SU-DHL-6 (cell line): ENCODE measurements around the gene TRIM66.

Source experiments
- H2AFZ ChIP-seq: fragments of 200-600 bp; sonication (generic); 2 replicates; pipeline ENCODE4 v1.6.1; 2014; ENCODE audit warnings: low read depth, mild to moderate bottlenecking, moderate library complexity, mixed read lengths, antibody characterized with exemption, low read length; ENCODE audit not compliant: severe bottlenecking
- H3F3A ChIP-seq: fragments of 200-600 bp; shearing (Covaris generic); 2 replicates; pipeline ENCODE4 v1.6.0; 2016; ENCODE audit warnings: antibody characterized with exemption, mild to moderate bottlenecking; ENCODE audit not compliant: insufficient read depth
- H3K27ac ChIP-seq: fragments of 200-600 bp; sonication (generic); 2 replicates; pipeline ENCODE4 v1.5.1; 2016; ENCODE audit warnings: low read depth, mild to moderate bottlenecking, low read length, moderate library complexity, mixed read lengths
- H3K27me3 ChIP-seq: fragments of 200-600 bp; sonication (generic), shearing (Covaris generic); 2 replicates; pipeline ENCODE4 v1.6.0; 2014; ENCODE audit warnings: mild to moderate bottlenecking, low read length
- H3K36me3 ChIP-seq: fragments of 200-600 bp; sonication (generic); 2 replicates; pipeline ENCODE4 v1.6.1; 2014; ENCODE audit warnings: mild to moderate bottlenecking, low read length, mixed read lengths
- H3K4me2 ChIP-seq: fragments of 300-600, 200-600 bp; shearing (Covaris generic), sonication (generic); 2 replicates; pipeline ENCODE4 v1.6.0; 2014; ENCODE audit warnings: low read length, low read depth, mild to moderate bottlenecking; ENCODE audit not compliant: poor library complexity, severe bottlenecking
- H3K4me3 ChIP-seq: fragments of 200-600 bp; sonication (generic); 2 replicates; pipeline ENCODE4 v1.5.1; 2014; ENCODE audit warnings: antibody characterized with exemption, low read length, mild to moderate bottlenecking, mixed read lengths; ENCODE audit not compliant: insufficient read depth, poor library complexity, severe bottlenecking
- H3K79me2 ChIP-seq: fragments of 200-600 bp; sonication (generic); 2 replicates; pipeline ENCODE4 v1.6.1; 2014; ENCODE audit warnings: mild to moderate bottlenecking, low read length, moderate library complexity; ENCODE audit not compliant: insufficient read depth
- H3K9ac ChIP-seq: fragments of 200-600 bp; sonication (generic); 2 replicates; pipeline ENCODE4 v1.7.0; 2014; ENCODE audit warnings: mild to moderate bottlenecking, low read length
- H3K9me2 ChIP-seq: fragments of 200-600 bp; sonication (generic); replicated peaks from 2 replicates; pipeline ENCODE4 v1.6.1; 2014; ENCODE audit warnings: low read length; ENCODE audit not compliant: insufficient read depth
- H3K9me3 ChIP-seq: fragments of 200-600 bp; sonication (generic); 2 replicates; pipeline ENCODE4 v1.6.1; 2014; ENCODE audit warnings: low read length, mixed read lengths; ENCODE audit not compliant: insufficient read depth
- H4K20me1 ChIP-seq: fragments of 200-600 bp; sonication (generic); 2 replicates; pipeline ENCODE4 v1.6.1; 2014; ENCODE audit warnings: low read depth, mild to moderate bottlenecking, antibody characterized with exemption, low read length, moderate library complexity, mixed read lengths
- EZH2phosphoT487 ChIP-seq: fragments of 200-600 bp; sonication (generic), shearing (Covaris generic); conservative IDR thresholded peaks from 2 replicates; pipeline ENCODE4 v1.6.1; 2018; ENCODE audit warnings: mild to moderate bottlenecking, antibody characterized with exemption, low read length, moderate library complexity, mixed read lengths
- TF ChIP-seq, protein P1 (sequence below): fragments of 200-600 bp; sonication (generic); IDR thresholded peaks from one replicate; pipeline ENCODE4 v1.5.1; 2017; ENCODE audit warnings: antibody characterized with exemption, mild to moderate bottlenecking, low read length, moderate library complexity; ENCODE audit not compliant: insufficient read depth, poor library complexity, severe bottlenecking

TRIM66 gene

DNA sequence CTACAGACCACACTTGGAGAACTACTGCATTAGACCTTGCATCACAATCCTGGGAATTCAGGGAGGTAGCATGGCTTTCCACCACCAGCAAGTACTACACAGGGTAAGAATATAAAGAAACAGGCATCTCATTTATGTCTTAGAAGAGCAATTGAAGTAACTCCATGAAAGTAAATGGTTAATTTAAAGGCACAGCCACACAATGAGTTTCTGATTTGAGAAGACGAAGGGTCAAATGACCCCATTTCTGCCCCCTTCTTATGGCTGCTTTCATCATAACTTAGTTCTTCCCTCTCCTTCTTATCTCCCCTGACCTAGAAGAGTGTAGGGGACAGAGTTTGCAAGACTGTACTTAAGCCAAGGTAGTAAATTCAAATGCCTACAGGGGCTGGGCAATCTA, 6.0 kb downstream of the TRIM66 start:
- Histone ChIP-seq H3K27ac (no peak overlapping the region), H3K36me3 (peaks cover 23% of the 10 kb centered on the region), H3K9me2 (no peaks in the 10 kb centered on the region), H3K4me2 (no peak overlapping the region), H3K79me2 (peaks cover 3% of the 10 kb centered on the region), H4K20me1 (no peaks in the 10 kb centered on the region), H3K27me3 (no peaks in the 10 kb centered on the region), H3K4me3 (no peak overlapping the region), H2AFZ (no peak overlapping the region), H3K9ac (no peak overlapping the region), H3K9me3 (no peaks in the 10 kb centered on the region), H3F3A (0 out of 2 replicates have a peak, but pooled peaks cover 7% of the 10 kb centered on the region)
- TF ChIP-seq EZH2phosphoT487 = no peak
- TF ChIP-seq, protein P1, sequence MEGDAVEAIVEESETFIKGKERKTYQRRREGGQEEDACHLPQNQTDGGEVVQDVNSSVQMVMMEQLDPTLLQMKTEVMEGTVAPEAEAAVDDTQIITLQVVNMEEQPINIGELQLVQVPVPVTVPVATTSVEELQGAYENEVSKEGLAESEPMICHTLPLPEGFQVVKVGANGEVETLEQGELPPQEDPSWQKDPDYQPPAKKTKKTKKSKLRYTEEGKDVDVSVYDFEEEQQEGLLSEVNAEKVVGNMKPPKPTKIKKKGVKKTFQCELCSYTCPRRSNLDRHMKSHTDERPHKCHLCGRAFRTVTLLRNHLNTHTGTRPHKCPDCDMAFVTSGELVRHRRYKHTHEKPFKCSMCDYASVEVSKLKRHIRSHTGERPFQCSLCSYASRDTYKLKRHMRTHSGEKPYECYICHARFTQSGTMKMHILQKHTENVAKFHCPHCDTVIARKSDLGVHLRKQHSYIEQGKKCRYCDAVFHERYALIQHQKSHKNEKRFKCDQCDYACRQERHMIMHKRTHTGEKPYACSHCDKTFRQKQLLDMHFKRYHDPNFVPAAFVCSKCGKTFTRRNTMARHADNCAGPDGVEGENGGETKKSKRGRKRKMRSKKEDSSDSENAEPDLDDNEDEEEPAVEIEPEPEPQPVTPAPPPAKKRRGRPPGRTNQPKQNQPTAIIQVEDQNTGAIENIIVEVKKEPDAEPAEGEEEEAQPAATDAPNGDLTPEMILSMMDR = no peak

DNA sequence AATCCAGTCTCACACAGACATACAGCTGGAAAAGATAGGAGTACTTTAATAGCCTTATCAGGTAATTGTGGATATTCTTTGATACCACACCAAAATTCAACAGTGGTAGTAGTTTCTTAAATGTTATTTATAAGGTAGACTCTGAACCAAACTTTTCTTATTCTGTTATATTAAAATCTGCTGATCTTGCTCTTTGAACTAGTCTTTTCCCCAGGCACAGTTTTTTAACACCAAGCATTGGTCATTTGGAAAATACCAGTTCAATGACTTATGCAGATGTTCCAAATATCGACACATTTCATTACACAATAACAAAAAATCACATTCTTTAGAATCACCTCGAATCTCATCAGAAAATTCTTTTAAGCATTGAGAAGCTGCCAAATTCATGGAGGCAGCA, 7.6 kb downstream of the TRIM66 start:
- TF ChIP-seq, protein P1 = no peak
- no peak for TF ChIP-seq EZH2phosphoT487

DNA sequence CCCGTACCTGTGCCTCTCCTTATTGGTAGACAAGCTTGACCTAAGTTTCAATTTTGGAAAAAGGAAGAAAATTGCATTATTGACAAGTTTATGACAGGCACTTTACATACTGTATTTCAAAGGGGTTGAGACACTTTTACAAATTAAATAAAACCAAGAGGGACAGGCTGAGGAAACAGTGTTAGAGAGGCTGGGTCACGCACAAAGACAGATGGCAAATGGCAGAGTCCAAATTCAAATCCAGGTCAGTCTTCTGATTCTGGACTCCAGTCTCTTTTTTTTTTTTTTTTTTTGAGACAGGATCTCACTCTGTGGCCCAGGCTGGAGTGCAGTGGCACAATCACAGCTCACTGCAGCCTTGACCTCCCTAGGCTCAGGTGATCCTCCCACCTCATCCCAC, 10.1 kb downstream of the TRIM66 start:
- TF ChIP-seq EZH2phosphoT487 = no peak
- TF ChIP-seq, protein P1 = no peak

More for the DNA sequence above, 7.6 kb downstream of the TRIM66 start:
- Histone ChIP-seq H4K20me1 (no peaks in the 10 kb centered on the region), H3K4me3 (no peak overlapping the region), H3K27me3 (no peaks in the 10 kb centered on the region), H3K9me3 (no peaks in the 10 kb centered on the region), H3K9me2 (no peaks in the 10 kb centered on the region), H3K9ac (no peak overlapping the region), H3K79me2 (no peaks in the 10 kb centered on the region), H2AFZ (no peak overlapping the region), H3F3A (no peaks in the 10 kb centered on the region; the same call in 1 of the 2 replicates), H3K4me2 (no peak overlapping the region), H3K27ac (no peak overlapping the region), H3K36me3 (peaks cover 33% of the 10 kb centered on the region)

More for the DNA sequence above, 10.1 kb downstream of the TRIM66 start:
- H2AFZ ChIP-seq = no peak overlapping the region
- no peak overlapping the region for H3K4me2 ChIP-seq
- H3K27me3 ChIP-seq = no peaks in the 10 kb centered on the region
- H3K79me2 ChIP-seq = no peaks in the 10 kb centered on the region
- H3K27ac ChIP-seq = no peak overlapping the region
- no peak overlapping the region for H3K9ac ChIP-seq
- no peak overlapping the region for H3K4me3 ChIP-seq
- H3K36me3 ChIP-seq = peaks cover 34% of the 10 kb centered on the region
- no peaks in the 10 kb centered on the region; the same call in 1 of the 2 replicates for H4K20me1 ChIP-seq
- H3K9me2 ChIP-seq = no peaks in the 10 kb centered on the region
- no peaks in the 10 kb centered on the region; the same call in 1 of the 2 replicates for H3F3A ChIP-seq
- no peaks in the 10 kb centered on the region for H3K9me3 ChIP-seq
